K562 (cell line): Measurements from ENCODE around the gene MRPL4. TPM values are rescaled to one million over a fixed set of nuclear protein-coding genes. Genes with fewer than 3 reads are reported as not detected.

ENCODE experiments used
- BRF1 ChIP-seq: IDR thresholded peaks from 3 replicates; pipeline ENCODE4 v1.6.1; 2011; ENCODE audit warnings: borderline replicate concordance, mild to moderate bottlenecking; ENCODE audit not compliant: insufficient read length; ENCODE audit errors: extremely low read depth
- FOXP4 ChIP-seq: sonication (generic); formaldehyde crosslinking; IDR thresholded peaks from 2 replicates; pipeline ENCODE4 v1.8.0; 2022; ENCODE audit warnings: mild to moderate bottlenecking, missing genetic modification reagents, borderline replicate concordance
- GABPA ChIP-seq: fragments of 200-800 bp; sonication (Bioruptor generic); conservative IDR thresholded peaks from 2 replicates; pipeline ENCODE4 v1.6.1; 2016; ENCODE audit warnings: low read depth, missing genetic modification characterization, missing compliant biosample characterization
- GATA2 ChIP-seq: sonication (generic); formaldehyde crosslinking; IDR thresholded peaks from 2 replicates; pipeline ENCODE4 v1.4.0; 2020; ENCODE audit warnings: mild to moderate bottlenecking, missing genetic modification reagents
- IRF2 ChIP-seq: sonication (generic); formaldehyde crosslinking; IDR thresholded peaks from 2 replicates; pipeline ENCODE4 v1.8.1; 2022; ENCODE audit warnings: mild to moderate bottlenecking, missing genetic modification reagents
- THAP7 ChIP-seq: fragments of 250-450 bp; sonication (Bioruptor Pico); IDR thresholded peaks from 2 replicates; pipeline ENCODE4 v1.5.0; 2021
- ZNF224 ChIP-seq: sonication (generic); formaldehyde crosslinking; IDR thresholded peaks from 2 replicates; pipeline ENCODE4 v1.8.0; 2022; ENCODE audit warnings: mild to moderate bottlenecking, missing genetic modification reagents
- ZNF644 ChIP-seq: fragments of 200-800 bp; sonication (Bioruptor generic); IDR thresholded peaks from 2 replicates; pipeline ENCODE4 v1.6.1; 2016; ENCODE audit warnings: low read depth, missing genetic modification characterization, missing compliant biosample characterization
- ZNF695 ChIP-seq: fragments of 450-650 bp; formaldehyde crosslinking; IDR thresholded peaks from 2 replicates; pipeline ENCODE4 v1.4.0; 2020; ENCODE audit warnings: mild to moderate bottlenecking, moderate library complexity
- ZNF764 ChIP-seq: fragments of 250-450 bp; sonication (Bioruptor Pico); IDR thresholded peaks from 2 replicates; pipeline ENCODE4 v1.4.0; 2020; ENCODE audit warnings: low read depth, mild to moderate bottlenecking, moderate library complexity
- ZNF778 ChIP-seq: fragments of 450-650 bp; formaldehyde crosslinking; IDR thresholded peaks from 2 replicates; pipeline ENCODE4 v1.4.0; 2020; ENCODE audit warnings: mild to moderate bottlenecking, moderate library complexity
- polyA plus RNA-seq, 8 experiments: library from polyadenylated mRNA; depleted of rRNA in 4 of 8; stranded (reverse) in 5 of 8; unstranded in 3 of 8; fragments of >200 nt; fragmentation: Nextera tagmentation in 2 of 8; fragmentation: Illumina TruSeq in 1 of 8; extraction: Ambion mirVana in 2 of 8; extraction: Trizol in 1 of 8; gene quantifications; 2 replicates each; pipeline versions ENCODE4 v1.2.1 to v1.2.3, GENCODE V29; 2011 to 2014; ENCODE audit warnings: inconsistent platforms in 1 of 8, missing spikeins in 1 of 8
- total RNA-seq, 7 experiments: library from RNA; depleted of rRNA in 6 of 7; stranded (reverse); fragments of >200 nt in 6 of 7; fragmentation: Illumina TruSeq in 2 of 7; extraction: Trizol in 2 of 7; gene quantifications; 2 replicates each; pipeline versions ENCODE4 v1.2.1 to v1.2.3, GENCODE V29; 2011 to 2021; ENCODE audit warnings: low replicate concordance in 1 of 7
- TF ChIP-seq, protein P1 (sequence below): fragments of 450-650 bp; IDR thresholded peaks from 2 replicates; pipeline ENCODE4 v1.6.1; 2016; ENCODE audit warnings: mild to moderate bottlenecking
- TF ChIP-seq, protein P2 (sequence below), 2 experiments: fragments of 450-650 bp; formaldehyde crosslinking in 1 of 2; IDR thresholded peaks; 2 replicates each; pipeline versions ENCODE4 v1.4.0 to v1.6.1; 2014 to 2020; ENCODE audit warnings: mild to moderate bottlenecking in 2 of 2, borderline replicate concordance in 1 of 2, low read depth in 1 of 2

Gene MRPL4
- total and polyA plus RNA-seq, 9 of the 15 experiments (the other 6 are each of a cell fraction or from before 2014, with no cell fraction given): 1.4 to 239 (median 64.9) TPM

- TF ChIP-seq THAP7 (CRISPR knock-in tag) (no peak), ZNF644 (tag) (no peak), ZNF695 (no peak), ZNF764 (CRISPR knock-in tag) (no peak), ZNF778 (CRISPR knock-in tag) (no peak), ZNF224 (no peak), GATA2 (CRISPR knock-in tag) (no peak), IRF2 (CRISPR knock-in tag) (no peak), FOXP4 (CRISPR knock-in tag) (no peak), BRF1 (no peak), GABPA (tag) (no peak)
- TF ChIP-seq, protein P1, sequence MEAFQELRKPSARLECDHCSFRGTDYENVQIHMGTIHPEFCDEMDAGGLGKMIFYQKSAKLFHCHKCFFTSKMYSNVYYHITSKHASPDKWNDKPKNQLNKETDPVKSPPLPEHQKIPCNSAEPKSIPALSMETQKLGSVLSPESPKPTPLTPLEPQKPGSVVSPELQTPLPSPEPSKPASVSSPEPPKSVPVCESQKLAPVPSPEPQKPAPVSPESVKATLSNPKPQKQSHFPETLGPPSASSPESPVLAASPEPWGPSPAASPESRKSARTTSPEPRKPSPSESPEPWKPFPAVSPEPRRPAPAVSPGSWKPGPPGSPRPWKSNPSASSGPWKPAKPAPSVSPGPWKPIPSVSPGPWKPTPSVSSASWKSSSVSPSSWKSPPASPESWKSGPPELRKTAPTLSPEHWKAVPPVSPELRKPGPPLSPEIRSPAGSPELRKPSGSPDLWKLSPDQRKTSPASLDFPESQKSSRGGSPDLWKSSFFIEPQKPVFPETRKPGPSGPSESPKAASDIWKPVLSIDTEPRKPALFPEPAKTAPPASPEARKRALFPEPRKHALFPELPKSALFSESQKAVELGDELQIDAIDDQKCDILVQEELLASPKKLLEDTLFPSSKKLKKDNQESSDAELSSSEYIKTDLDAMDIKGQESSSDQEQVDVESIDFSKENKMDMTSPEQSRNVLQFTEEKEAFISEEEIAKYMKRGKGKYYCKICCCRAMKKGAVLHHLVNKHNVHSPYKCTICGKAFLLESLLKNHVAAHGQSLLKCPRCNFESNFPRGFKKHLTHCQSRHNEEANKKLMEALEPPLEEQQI: no peak
- TF ChIP-seq, protein P2, sequence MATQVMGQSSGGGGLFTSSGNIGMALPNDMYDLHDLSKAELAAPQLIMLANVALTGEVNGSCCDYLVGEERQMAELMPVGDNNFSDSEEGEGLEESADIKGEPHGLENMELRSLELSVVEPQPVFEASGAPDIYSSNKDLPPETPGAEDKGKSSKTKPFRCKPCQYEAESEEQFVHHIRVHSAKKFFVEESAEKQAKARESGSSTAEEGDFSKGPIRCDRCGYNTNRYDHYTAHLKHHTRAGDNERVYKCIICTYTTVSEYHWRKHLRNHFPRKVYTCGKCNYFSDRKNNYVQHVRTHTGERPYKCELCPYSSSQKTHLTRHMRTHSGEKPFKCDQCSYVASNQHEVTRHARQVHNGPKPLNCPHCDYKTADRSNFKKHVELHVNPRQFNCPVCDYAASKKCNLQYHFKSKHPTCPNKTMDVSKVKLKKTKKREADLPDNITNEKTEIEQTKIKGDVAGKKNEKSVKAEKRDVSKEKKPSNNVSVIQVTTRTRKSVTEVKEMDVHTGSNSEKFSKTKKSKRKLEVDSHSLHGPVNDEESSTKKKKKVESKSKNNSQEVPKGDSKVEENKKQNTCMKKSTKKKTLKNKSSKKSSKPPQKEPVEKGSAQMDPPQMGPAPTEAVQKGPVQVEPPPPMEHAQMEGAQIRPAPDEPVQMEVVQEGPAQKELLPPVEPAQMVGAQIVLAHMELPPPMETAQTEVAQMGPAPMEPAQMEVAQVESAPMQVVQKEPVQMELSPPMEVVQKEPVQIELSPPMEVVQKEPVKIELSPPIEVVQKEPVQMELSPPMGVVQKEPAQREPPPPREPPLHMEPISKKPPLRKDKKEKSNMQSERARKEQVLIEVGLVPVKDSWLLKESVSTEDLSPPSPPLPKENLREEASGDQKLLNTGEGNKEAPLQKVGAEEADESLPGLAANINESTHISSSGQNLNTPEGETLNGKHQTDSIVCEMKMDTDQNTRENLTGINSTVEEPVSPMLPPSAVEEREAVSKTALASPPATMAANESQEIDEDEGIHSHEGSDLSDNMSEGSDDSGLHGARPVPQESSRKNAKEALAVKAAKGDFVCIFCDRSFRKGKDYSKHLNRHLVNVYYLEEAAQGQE (IDR thresholded peaks at IDR 0.05; ENCODE audit: borderline replicate concordance): no peak
- TF ChIP-seq, protein P2 (CRISPR knock-in tag; IDR thresholded peaks at IDR 0.05; ENCODE audit: low read depth): no peak
Observed at GRCh38 chr19:10227026-10227971, 24.7 kb upstream of the MRPL4 start (continued).
